ENCODE measurements around the gene C1D.
A peak's percentile ranks its signal among the peaks of the same experiment; 100 is the strongest.
"Not testable (repeated sequence)": the region's sequence is repeated elsewhere in the genome, so short reads cannot be mapped to it uniquely, and the experiment has no call there.

The C1D gene

DNA sequence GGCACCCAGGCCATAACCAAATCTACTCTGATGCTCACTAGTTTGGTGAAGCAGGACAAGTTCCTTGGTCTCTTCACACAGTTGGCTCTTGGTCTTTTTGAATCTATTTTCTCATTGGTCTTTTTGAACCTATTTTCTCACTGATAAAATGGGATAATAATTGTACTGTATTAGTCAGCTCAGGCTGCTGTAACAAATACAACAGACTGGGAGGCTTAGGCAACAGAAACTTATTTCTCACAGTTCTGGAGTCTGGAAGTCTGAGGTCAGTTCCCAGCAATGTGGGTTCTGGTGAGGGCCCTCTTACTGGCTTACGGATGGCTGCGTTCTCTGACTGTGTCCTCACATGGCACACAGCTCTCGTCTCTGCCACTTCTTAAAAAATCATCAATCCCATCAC is 63.5 kb downstream of the C1D start:
- no peak for DNase-seq (ENCODE audit: low spot score)

- DNase-seq (ENCODE audit: low spot score): no peak
Measured at GRCh38 chr2:67997903-67998302, 64.9 kb downstream of the C1D start.

- DNase-seq (ENCODE audit: low spot score): no peak
Measured at GRCh38 chr2:67997528-67997900, 65.3 kb downstream of the C1D start.

GRCh38 chr2:67996772-67997527 is 65.9 kb downstream of the C1D start:
- peak; percentile 28 for DNase-seq (ENCODE audit: low spot score)

DNA sequence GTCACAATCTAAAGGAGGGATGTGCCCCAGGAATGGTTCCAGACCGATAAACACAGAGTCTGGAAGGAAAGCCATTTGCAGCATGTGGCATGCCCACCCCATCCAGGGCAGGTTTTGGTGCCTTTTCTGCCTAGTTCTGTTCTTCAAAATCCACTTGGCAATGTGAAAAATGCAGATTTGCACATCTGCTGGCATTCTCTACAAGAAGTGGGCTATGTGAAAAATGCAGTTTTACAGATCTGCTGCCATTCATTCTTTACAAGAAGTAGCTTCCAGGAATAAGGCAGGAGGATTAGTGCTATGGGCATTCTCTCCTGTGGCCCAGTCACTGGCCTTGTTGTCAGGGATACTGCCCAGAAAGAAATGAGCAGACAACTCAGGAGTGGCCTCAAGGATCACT is 68.1 kb downstream of the C1D start:
- no peak for DNase-seq (ENCODE audit: low spot score)

GRCh38 chr2:67994069-67994468 is 68.7 kb downstream of the C1D start:
- not testable (repeated sequence) for DNase-seq (ENCODE audit: low spot score)

GRCh38 chr2:67993329-67993728 is 69.5 kb downstream of the C1D start:
- DNase-seq (ENCODE audit: low spot score): no peak

DNA sequence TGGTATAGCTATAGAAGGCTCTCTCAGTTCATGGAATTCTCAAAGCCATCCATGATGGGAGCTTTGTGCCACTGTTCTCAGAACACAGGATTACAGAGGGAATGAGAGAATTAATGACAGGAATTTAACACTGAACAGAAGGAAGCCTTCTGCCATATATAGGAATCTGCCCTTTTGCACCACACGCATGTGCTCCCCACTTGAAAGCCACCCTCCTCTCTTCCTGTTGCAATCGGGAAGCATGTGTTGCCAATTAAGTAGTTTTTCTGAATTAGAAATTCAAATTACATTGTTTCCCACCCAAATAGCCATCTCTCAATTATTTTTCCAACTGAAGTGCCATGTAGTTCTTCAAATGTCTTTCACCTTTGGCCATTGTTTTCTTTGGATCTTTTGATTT is 71.3 kb downstream of the C1D start:
- no peak for DNase-seq (ENCODE audit: low spot score)
